Activated T-cell treated with anti-CD3 and anti-CD28 coated beads for 1 hour (primary cell): ENCODE measurements around the gene ARPC1A.
"Not testable (repeated sequence)": the region's sequence is repeated elsewhere in the genome, so short reads cannot be mapped to it uniquely, and the experiment has no call there.

Experiments used
- DNase-seq: peaks from one replicate; pipeline ENCODE4 v3.0.0-alpha.2; 2020; ENCODE audit warnings: low read depth

ARPC1A gene

DNA sequence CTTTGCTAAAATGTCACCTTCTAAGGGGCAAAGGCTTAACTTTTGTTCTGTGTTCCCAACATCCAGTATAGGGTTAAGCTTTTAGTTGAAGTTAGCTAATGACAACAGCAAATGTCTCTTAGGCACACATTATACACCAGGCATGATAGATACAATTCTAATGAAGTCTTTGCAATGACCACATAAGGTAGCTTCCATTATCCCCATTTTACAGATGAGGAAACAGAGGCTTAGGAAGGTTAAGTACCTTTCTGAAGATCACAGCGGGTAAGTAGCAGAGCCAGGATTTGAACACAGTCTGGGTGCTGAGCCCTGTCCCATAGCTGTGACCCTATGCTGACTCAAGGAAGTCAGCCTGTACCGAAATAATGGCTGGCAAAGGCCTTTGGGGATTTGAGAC, 84.9 kb downstream of the ARPC1A start:
- DNase-seq: no peak

DNA sequence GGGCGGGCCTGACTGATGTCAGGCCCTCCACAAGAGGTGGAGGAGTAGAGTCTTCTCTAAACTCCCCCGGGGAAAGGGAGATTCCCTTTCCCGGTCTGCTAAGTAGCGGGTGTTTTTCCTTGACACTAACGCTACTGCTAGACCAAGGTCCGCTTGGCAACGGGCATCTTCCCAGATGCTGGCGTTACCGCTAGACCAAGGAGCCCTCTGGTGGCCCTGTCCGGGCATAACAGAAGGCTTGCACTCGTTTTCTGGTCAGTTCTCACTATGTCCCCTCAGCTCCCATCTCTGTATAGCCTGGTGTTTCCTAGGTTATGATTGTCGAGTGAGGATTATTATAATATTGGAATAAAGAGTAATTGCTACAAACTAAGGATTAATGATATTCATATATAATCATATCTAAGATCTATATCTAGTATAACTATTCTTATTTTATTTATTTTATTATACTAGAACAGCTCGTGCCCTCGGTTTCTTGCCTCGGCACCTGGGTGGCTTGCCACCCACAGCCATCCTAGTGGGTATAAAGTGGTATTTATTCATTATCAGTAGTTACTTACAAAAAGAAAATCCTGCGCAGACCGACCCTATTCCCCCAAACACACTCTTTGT, 89.9 kb downstream of the ARPC1A start:
- not testable (repeated sequence) for DNase-seq
